ENCODE data around the gene OPN3.

- TF ChIP-seq CTCF (IDR thresholded peaks at IDR 0.05; ENCODE audit: borderline replicate concordance, extremely low read depth, low read length, poor library complexity, severe bottlenecking) (no peak), EZH2 (IDR thresholded peaks at IDR 0.05; ENCODE audit: borderline replicate concordance, low read depth, low read length, severe bottlenecking) (no peak)
Observed at GRCh38 chr1:241611736-241612135, 28.4 kb downstream of the OPN3 start.
